Smooth muscle cell (in vitro differentiated cells): ENCODE data around the gene RTBDN. TPM values are rescaled to one million over a fixed set of nuclear protein-coding genes. Genes with fewer than 3 reads are reported as not detected.

Source experiments
- DNase-seq: peaks from one replicate; lab custom pipeline; 2025; ENCODE audit not compliant: unreplicated experiment; lab: John Stamatoyannopoulos, UW
- H2AFZ ChIP-seq: fragments of 200-600 bp; sonication (generic); 2 replicates; pipeline ENCODE4 v1.6.0; 2016; ENCODE audit warnings: antibody characterized with exemption, low read depth, mild to moderate bottlenecking
- H3F3A ChIP-seq: fragments of 200-600 bp; sonication (generic); 2 replicates; pipeline ENCODE4 v1.6.0; 2017; ENCODE audit warnings: antibody characterized with exemption, low read depth
- H3K27ac ChIP-seq: fragments of 200-600 bp; sonication (generic); 2 replicates; pipeline ENCODE4 v1.5.1; 2016; ENCODE audit warnings: low read depth, mild to moderate bottlenecking
- H3K27me3 ChIP-seq: fragments of 200-600 bp; sonication (generic); 2 replicates; pipeline ENCODE4 v1.6.1; 2016; ENCODE audit warnings: low read depth, mild to moderate bottlenecking
- H3K36me3 ChIP-seq: fragments of 200-600 bp; sonication (generic); 2 replicates; pipeline ENCODE4 v1.5.1; 2016; ENCODE audit warnings: low read depth
- H3K4me1 ChIP-seq: fragments of 200-600 bp; sonication (generic); 2 replicates; pipeline ENCODE4 v1.5.1; 2016; ENCODE audit warnings: low read depth
- H3K4me2 ChIP-seq: fragments of 200-600 bp; sonication (generic); 2 replicates; pipeline ENCODE4 v1.6.0; 2016; ENCODE audit warnings: mild to moderate bottlenecking
- H3K4me3 ChIP-seq: fragments of 200-600 bp; sonication (generic); 2 replicates; pipeline ENCODE4 v1.5.1; 2016; ENCODE audit warnings: mild to moderate bottlenecking
- H3K79me2 ChIP-seq: fragments of 200-600 bp; sonication (generic); 2 replicates; pipeline ENCODE4 v1.6.0; 2016; ENCODE audit warnings: low read depth, mild to moderate bottlenecking
- H3K9ac ChIP-seq: fragments of 200-600 bp; sonication (generic); 2 replicates; pipeline ENCODE4 v1.6.0; 2016; ENCODE audit warnings: low read depth
- H3K9me3 ChIP-seq: fragments of 200-600 bp; sonication (generic); replicated peaks from 2 replicates; pipeline ENCODE4 v1.5.1; 2016; ENCODE audit warnings: low read depth
- H4K20me1 ChIP-seq: fragments of 200-600 bp; sonication (generic); 2 replicates; pipeline ENCODE4 v1.6.0; 2016; ENCODE audit warnings: low read depth
- WGBS: methylation state at CpG from one replicate; pipeline ENCODE4 v1.1.7; 2016; ENCODE audit warnings: low lambda C conversion rate; 5-methylcytosine and 5-hydroxymethylcytosine counted together
- polyA plus RNA-seq: library from polyadenylated mRNA; unstranded; fragments of >200 nt; fragmentation: Nextera tagmentation; extraction: Ambion mirVana; gene quantifications from 2 replicates; pipeline ENCODE4 v1.2.1, GENCODE V29; 2016
- total RNA-seq: library from RNA; depleted of rRNA; stranded (reverse); fragments of >200 nt; gene quantifications from 2 replicates; pipeline ENCODE4 v1.2.3, GENCODE V29; 2014
- TF ChIP-seq, protein P1 (sequence below): fragments of 200-600 bp; sonication (generic); IDR thresholded peaks from 2 replicates; pipeline ENCODE4 v1.5.1; 2017; ENCODE audit warnings: borderline replicate concordance, mild to moderate bottlenecking, antibody characterized with exemption; ENCODE audit not compliant: insufficient read depth, poor library complexity, severe bottlenecking

Gene RTBDN
- total and polyA plus RNA-seq, 2 experiments from 2014 or later: 1.7 TPM; not detected in 1

DNA sequence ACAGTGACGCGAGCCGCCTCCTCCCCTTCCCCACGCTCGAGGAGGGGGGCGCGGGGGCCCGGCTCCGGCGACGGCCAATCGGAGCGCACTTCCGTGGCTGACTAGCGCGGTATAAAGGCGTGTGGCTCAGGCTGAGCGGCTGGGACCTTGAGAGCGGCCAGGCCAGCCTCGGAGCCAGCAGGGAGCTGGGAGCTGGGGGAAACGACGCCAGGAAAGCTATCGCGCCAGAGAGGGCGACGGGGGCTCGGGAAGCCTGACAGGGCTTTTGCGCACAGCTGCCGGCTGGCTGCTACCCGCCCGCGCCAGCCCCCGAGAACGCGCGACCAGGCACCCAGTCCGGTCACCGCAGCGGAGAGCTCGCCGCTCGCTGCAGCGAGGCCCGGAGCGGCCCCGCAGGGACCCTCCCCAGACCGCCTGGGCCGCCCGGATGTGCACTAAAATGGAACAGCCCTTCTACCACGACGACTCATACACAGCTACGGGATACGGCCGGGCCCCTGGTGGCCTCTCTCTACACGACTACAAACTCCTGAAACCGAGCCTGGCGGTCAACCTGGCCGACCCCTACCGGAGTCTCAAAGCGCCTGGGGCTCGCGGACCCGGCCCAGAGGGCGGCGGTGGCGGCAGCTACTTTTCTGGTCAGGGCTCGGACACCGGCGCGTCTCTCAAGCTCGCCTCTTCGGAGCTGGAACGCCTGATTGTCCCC is 42.9 kb downstream of the RTBDN start, which contains the start of gene JUNB:
Gene JUNB, plus strand, starts transcription at position 142 of the 706 bp plus-strand sequence. Its CDS starts 286 bp downstream, at position 428.
- Histone ChIP-seq H3K36me3 (no peaks in the 10 kb centered on the region), H3K79me2 (peaks cover 20% of the 10 kb centered on the region), H3K4me2 (peak within 1 kb of the TSS; percentile 93), H3K27me3 (no peaks in the 10 kb centered on the region), H3K4me3 (peak within 1 kb of the TSS; percentile 98), H3F3A (peaks cover 40% of the 10 kb centered on the region), H2AFZ (no peak within 1 kb of the TSS), H3K9ac (peak within 1 kb of the TSS; percentile 99), H4K20me1 (peaks cover 24% of the 10 kb centered on the region), H3K9me3 (no peaks in the 10 kb centered on the region), H3K27ac (peak within 1 kb of the TSS; percentile 96), H3K4me1 (peaks cover 25% of the 10 kb centered on the region)
- TF ChIP-seq, protein P1, sequence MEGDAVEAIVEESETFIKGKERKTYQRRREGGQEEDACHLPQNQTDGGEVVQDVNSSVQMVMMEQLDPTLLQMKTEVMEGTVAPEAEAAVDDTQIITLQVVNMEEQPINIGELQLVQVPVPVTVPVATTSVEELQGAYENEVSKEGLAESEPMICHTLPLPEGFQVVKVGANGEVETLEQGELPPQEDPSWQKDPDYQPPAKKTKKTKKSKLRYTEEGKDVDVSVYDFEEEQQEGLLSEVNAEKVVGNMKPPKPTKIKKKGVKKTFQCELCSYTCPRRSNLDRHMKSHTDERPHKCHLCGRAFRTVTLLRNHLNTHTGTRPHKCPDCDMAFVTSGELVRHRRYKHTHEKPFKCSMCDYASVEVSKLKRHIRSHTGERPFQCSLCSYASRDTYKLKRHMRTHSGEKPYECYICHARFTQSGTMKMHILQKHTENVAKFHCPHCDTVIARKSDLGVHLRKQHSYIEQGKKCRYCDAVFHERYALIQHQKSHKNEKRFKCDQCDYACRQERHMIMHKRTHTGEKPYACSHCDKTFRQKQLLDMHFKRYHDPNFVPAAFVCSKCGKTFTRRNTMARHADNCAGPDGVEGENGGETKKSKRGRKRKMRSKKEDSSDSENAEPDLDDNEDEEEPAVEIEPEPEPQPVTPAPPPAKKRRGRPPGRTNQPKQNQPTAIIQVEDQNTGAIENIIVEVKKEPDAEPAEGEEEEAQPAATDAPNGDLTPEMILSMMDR: no peak
- DNase-seq: peak; percentile 96
- WGBS: under 1% methylated on average over 71 of the region's 73 CpGs

DNA sequence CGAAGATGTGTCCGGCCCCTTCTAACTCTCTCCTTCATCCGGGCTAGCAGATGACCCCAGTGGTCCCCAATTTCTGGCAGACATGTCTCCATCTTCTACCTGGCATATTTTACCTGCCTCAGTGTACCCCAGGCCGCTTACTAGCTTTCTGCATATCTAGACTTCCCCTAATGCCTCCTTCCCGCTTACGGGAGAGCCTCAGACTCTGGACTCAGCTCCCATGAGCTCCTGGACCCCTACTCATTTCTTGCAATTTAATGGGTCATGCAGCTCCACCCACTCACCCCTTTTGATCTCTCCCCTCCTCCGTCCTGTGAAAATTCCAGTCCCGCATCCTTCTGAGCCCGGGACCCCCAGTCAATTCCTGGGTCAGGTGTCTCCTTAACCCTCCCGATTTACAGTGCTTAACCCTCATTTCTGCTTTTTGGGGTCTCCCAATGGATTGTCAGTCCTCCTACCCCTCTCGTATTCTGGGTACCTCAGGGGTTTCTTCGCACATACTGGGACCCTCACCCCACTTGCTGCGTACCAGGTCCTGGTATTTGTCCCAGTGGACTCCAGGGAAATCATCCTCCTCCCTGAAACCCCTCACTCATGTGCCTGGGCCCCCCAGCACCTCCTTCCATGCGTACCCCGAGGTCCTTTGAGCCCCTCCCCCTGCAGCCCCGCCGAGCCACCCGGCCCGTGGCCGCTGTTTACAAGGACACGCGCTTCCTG is 43.6 kb downstream of the RTBDN start:
- Histone ChIP-seq H3K27me3 (no peaks in the 10 kb centered on the region), H3K27ac (peak overlapping the region; percentile 96), H3K4me2 (peak overlapping the region; percentile 89), H3F3A (peaks cover 40% of the 10 kb centered on the region), H3K79me2 (peaks cover 20% of the 10 kb centered on the region), H3K9me3 (no peaks in the 10 kb centered on the region), H4K20me1 (peaks cover 24% of the 10 kb centered on the region), H3K4me3 (peak overlapping the region; percentile 98), H3K4me1 (peaks cover 25% of the 10 kb centered on the region), H3K36me3 (no peaks in the 10 kb centered on the region), H3K9ac (peak overlapping the region; percentile 86), H2AFZ (no peak overlapping the region)
- TF ChIP-seq, protein P1: no peak
- no peak for DNase-seq
- 5% methylated on average over 20 of the region's 22 CpGs for WGBS

DNA sequence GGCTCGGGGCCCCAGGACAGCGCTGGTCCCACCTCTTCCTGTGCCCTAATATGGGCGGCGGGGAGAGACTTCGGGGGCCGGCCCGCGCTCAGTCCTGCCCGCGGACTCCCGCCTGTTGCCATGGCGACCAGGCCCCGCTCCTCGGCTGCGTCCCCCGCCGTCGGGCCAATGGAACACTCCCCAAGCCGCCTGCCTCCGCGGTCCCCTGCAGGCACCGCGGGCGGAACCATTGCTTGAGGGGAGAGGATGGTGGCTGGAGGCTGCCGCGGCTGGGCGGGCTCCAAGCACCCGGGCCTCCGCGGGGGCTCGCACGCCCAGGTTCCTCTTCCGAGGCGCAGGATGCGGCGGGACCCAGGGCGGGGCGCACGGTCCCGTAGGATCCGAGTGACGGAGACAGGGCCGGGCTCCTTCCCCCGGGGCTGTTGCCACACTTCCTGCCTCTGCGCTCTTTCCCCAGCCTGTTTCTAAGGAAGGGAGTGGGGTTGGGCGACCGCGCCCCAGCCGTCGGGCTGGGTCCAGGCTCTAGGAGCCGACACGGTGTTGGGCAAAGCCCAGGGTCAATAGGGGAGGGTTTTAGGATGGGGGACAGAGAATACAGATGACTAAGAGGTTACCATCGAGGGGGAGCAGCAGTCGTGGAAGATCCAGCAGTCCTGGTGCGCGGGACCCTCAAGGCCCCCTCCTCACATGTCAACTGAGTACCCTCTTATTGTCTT is 44.3 kb downstream of the RTBDN start:
- WGBS: 2% methylated on average over 41 of the region's 56 CpGs
- no peak overlapping the region for H2AFZ ChIP-seq
- TF ChIP-seq, protein P1: no peak
- peak; percentile 92 for DNase-seq
- H3K27ac ChIP-seq: peak overlapping the region; percentile 96
- peak overlapping the region; percentile 98 for H3K4me3 ChIP-seq
- H3K27me3 ChIP-seq: no peaks in the 10 kb centered on the region
- H3K36me3 ChIP-seq: no peaks in the 10 kb centered on the region
- peaks cover 43% of the 10 kb centered on the region for H3F3A ChIP-seq
- peak overlapping the region; percentile 89 for H3K4me2 ChIP-seq
- H3K4me1 ChIP-seq: peaks cover 25% of the 10 kb centered on the region
- H3K9me3 ChIP-seq: no peaks in the 10 kb centered on the region
- H3K79me2 ChIP-seq: peaks cover 20% of the 10 kb centered on the region
- H3K9ac ChIP-seq: peak overlapping the region; percentile 86
- peaks cover 24% of the 10 kb centered on the region for H4K20me1 ChIP-seq
